Measurements from ENCODE around the gene SLC12A9. TPM values are rescaled to one million over a fixed set of nuclear protein-coding genes. Genes with fewer than 3 reads are reported as not detected.
"Not testable (repeated sequence)": the region's sequence is repeated elsewhere in the genome, so short reads cannot be mapped to it uniquely, and the experiment has no call there.

SLC12A9 gene
- polyA plus RNA-seq, 1 donor, result 23.5 TPM

DNA sequence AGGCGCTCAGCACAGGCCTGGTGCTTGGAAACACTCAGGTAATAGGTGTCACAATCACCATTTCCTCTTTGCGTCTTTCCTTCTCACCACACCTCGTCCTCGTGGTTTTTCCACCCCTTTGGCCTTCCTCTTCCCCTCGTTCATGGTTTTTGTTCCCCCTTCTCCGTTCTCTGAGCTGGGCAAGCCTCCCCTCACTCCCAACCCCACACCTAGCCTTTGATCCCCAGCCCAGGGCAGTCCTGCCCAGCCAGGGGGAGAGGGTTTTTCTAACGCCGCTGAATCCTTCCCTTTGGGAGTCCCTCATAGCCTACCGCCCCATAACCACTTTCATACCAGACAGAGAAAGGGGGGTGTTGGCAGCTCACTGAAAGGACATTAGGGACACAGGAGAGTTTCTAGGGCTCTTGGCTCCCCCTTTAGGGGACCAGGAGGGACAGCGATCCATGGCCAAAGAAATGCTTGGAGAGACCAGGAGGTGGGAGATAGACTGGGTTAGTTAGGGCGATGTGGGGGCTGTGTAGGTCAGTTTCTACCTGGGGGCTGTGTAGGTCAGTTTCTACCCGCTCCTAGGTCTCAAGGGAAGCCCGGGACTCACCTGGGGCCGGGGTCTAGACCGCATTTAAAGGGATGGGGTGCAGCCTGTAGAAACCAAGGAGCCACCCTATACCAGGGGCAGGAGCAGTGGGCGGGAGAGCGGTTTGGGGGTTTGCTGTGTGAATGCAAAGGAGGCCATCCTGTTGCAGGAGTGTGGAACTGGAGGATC is 26.6 kb upstream of the SLC12A9 start:
- no peak for DNase-seq

DNA sequence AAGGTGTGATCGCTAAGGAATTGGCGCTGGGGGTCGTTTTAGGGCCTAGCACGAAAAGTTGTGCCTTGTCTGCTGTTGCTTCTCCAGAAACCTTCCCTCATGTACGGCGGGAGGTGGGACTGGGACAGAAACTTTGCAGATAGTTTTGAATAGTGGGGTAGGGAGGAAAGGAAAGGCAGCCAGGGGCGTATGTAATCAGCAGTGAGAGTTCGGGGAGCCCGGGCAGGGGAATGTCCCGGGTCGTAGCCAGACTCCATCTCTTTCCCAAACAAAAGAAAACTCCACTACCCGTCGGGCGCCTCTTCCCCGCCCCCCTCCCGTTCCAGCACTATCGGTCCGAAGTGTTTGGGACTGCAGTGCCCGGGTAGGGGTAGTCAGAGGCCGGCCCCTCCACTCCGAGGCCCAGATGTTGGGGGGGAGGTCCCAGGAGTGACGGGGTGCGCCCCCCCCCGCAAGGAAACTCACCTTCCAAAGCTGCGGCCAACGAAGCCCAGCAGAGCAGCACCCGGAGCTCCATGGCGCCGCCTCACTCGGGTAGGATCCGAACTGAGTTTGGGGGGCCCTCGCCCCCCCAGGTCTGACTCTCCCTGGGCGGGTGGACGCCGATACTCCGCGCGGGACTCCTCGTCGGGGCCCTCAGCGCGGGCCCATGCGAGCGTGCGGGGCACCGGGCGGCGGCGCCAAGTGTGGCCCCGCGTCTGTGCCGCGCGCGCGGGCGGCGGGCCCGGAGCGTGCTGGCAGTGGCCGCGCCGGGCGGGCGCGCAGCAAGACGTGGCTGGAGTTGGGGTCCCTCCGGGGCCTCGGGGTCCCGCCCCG is 25.8 kb upstream of the SLC12A9 start:
- peak; percentile 40 for DNase-seq

DNA sequence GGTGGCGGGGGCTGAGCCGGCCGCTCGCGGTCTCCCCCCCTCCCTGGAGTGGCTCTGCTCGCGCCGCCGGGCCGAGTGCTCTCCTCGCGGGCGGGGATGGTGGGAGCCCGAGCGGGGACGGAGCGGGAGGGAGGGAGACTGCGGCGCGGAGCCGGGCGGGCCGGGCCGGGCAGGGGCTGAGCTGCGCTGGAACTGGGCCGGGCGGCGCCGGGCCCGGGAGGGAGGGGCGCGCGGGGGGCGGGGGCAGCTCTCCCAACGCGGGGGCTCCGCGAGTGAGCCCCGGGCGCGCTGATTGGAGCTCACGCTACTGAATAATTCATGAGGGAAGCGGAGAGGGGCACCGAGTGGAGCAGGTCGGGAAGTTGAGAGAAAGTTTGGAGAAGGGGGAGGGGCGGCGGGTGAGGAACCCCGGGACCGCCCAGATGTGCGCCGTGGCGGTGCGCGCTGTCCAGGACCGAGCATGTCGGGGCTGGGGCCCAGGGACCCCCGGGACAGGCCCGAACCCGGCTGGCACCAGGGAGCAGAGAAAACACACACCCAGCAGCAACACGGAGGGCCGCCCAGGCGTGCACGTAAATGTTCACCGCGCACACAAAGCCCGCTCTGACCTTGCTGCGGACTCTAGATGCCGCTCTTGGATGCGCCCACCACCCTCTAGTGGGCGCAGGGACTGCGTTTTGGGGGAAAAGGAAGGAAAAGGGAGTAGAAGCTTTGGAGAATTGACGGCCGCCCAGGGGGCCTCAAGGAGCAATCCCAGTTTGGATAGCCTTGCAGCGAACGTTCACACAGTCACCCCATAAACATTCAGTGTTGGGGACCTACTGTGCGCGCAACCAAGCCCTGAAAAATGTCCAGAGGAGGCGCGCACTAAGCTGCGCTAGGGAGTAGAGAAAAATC is 24.9 kb upstream of the SLC12A9 start, which contains the start of gene EPHB4:
TSS of gene EPHB4 (minus strand) at position 194 of the 897 bp plus-strand sequence. CDS start 493 bp downstream, outside the sequence.
- peak; percentile 92 for DNase-seq

DNA sequence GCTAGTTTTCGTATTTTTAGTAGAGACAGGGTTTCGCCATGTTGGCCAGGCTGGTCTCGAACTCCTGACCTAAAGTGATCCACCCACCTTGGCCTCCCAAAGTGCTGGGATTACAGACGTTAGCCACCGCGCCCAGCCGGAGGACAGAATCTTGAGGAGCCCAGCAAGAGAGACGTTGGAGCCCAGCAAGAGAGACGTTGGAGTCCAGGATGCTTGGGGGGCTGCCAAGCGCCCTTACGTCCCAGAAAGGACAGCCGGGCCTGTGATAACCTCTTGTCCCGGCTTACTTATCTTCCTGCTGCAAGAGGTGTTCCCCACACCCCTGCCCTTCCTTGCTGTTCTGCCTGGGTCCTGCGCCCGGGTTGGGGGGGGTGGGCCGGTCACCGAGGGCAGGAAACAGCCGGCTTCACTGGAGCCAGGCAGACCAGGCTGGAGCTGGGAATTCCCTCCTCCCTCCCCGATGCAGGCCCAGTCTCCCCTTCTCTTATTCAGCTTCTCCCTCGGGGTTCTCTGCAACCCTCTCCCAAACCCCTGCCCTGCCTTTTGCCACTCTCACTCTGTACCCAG is 23.3 kb upstream of the SLC12A9 start:
- peak; percentile 46 for DNase-seq

DNA sequence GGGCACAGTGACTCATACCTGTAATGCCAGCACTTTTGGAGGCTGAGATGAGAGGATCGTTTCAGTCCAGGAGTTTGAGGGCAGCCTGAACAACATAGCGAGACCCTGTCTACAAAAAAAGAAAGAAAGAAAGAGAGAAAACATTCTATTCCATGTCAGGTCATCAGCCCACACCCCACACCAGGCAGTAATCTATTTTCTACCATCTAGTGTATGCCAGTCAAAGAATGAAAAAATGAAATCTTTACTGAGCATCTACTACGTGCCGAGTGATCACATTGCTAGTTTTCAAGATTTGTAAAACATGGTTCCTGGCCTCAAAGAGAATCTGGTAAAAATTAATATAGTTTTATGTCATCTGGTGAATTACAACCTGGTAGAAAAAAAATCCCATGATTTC is 22.1 kb upstream of the SLC12A9 start:
- no peak for DNase-seq

- no peak for DNase-seq
Measured at GRCh38 chr7:100832281-100832633, 20.3 kb upstream of the SLC12A9 start.

DNA sequence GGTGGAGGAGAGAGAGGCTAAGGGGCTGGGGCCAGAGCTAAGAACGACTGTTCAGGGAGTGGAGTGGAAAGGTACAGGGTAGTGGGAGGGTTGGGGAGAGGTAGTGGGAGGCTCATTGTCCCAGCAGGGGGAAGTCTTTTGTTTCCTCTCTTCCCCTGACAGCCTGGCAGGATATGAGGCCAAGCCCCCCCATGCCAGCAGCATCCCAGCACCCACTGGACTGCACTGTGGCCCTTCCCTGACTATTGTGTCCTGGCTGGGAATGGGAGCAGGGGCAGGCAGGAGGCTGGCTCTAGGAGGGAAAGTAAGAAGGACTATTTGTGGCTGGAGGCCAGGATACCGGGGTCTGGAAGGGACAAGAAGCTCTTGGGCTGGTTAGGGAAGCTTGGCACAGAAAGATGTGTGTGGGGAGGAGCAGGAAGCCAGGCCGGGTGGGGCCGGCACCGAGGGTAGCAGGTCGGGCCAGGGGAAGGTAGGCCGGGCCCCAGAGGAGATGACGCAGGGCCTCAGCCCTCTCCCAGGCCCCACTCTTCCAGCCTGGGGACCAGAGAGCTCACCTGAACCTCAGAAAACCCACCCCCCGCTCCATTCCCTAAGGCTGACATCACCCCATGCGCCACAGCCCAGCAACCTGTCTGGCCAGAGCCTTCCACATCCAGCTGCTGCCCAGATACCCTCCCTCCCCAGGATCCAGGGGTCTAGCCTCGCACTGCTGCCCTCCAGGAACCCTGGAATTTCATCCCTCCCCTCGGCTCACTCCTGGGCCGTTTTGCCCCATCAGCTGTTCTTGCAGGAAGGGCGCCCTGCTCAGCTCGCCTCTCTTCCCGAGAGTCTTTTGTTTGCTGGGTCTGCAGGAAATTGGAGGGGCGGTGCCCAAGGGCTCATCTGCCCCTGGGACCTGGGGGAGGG is 16.4 kb upstream of the SLC12A9 start:
- DNase-seq, result no peak

DNA sequence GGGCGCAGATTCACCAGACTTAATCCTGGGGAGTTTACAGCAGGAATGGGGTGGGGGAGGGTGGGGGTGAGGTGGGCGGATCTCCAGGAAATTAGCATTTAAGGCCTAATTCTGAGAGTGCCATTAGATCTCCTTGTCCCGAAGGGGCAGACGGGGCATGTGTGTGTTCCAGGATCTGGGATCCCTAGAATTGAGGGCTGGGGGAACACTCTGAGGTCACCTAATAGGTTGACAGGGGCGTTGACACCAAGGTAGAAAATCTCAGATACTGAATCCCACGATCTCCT is 15.8 kb upstream of the SLC12A9 start:
- no peak for DNase-seq

DNA sequence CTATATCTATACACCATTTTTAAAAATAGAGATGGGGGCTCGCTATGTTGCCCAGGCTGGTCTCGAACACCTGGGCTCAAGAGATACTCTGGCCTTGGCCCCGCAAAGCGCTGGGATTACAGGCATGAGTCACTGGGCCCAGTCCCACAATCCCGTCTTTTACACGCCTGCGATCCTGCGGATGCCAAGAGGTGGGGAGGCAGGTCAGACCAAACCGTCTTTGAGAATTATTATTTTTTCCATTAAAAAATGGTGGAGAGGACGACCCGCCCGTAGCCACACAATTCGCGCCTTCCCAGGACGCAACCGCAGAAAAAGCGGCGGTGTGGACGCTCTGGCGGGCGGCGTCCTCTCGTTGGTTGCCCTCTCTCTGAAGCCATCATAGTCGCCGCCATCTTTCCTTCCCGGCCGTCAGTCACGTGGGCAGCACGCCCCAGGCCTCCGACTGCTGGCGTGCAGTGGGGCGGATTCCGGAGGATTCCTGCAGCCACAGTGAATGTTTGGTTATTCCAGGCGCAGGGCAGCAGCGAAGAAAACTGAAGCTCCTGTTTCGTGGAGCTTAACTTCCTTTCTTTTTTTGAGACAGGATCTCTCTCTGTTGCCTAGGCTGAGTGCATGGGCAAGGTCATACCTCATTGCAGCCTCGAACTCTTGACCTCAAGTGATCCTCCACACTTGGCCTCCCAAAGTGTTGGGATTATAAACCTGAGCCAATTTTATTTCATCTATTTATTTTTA is 15.2 kb upstream of the SLC12A9 start:
- peak; percentile 95 for DNase-seq

DNA sequence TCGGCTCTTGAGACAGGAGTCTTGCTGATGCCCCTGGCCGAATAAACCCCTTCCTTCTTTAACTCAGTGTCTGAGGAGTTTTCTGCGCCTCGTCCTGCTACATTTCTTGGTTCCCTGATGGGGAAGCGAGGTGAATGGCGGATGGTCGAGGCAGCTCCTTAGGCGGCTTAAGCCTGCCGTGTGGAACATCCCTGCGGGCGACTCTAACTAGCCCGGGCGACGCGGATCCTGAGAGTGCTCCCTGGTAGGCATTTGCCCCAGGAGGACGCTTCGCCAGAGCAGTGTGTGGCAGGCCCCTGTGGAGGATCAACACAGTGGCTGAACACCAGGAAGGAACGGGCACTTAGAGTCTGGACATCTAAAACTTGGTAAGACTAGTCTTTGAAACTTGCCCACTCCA is 13.2 kb upstream of the SLC12A9 start:
- DNase-seq, result no peak

- no peak for DNase-seq
Measured at GRCh38 chr7:100840470-100841100, 11.9 kb upstream of the SLC12A9 start.

GRCh38 chr7:100847360-100847759 is 5.2 kb upstream of the SLC12A9 start:
- no peak for DNase-seq

DNA sequence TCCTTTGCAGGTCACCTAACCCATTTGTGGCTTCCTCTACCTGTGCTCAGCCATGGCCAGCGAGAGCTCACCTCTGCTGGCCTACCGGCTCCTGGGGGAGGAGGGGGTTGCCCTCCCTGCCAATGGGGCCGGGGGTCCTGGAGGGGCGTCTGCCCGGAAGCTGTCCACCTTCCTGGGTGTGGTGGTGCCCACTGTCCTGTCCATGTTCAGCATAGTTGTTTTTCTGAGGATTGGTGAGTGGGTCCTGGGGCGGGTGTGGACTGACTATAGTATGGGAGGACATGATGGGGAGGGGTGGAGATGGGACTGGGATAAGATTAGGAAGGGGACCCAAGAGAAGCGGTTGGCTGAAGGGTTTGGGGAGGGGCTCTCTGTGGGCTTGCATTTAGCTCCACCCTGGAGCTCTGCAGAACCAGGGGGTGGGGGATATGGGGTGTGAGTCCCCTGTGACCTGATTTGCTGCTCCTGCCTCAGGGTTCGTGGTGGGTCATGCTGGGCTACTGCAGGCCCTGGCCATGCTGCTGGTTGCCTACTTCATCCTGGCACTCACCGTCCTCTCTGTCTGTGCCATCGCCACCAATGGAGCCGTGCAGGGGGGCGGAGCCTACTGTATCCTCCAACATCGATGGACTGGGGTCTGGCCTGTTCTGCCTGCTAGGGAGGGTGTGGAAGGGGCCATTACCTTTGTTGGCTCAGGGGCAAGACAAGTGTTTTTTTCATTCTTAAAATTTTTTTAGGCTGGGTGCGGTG is 1.8 kb downstream of the SLC12A9 start:
- no peak for DNase-seq

DNA sequence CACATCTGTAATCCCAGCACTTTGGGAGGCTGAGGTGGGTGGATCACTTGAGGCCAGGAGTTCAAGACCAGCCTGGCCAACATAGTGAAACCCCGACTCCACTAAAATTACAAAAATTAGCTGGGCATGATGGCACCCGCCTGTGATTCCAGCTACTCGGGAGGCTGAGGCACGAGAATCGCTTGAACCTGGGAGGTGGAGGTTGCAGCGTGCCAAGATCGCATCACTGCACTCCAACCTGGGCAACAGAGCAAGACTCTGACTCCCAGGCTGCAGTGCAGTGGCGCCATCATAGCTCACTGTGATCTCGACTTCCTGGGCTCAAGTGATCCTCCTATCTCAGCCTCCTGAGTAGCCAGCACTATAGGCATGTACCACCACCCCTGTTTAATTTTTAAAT is 2.4 kb downstream of the SLC12A9 start:
- DNase-seq, result not testable (repeated sequence)

DNA sequence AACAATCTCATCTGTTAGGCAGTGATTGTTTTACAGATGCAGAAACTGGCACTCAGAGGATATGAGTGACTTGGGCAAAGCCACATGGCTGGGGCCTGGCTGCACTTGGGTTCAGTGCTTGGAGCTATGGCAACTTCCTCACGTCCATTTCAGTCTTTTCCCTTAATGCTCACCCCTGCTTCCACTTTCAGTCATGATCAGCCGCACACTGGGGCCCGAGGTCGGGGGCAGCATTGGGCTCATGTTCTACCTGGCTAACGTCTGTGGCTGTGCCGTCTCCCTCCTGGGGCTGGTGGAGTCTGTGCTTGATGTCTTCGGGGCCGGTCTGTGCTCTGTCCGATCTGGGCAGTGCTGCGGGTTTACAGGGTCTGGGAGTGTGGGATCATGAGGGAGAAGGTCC is 3.0 kb downstream of the SLC12A9 start:
- no peak for DNase-seq

DNA sequence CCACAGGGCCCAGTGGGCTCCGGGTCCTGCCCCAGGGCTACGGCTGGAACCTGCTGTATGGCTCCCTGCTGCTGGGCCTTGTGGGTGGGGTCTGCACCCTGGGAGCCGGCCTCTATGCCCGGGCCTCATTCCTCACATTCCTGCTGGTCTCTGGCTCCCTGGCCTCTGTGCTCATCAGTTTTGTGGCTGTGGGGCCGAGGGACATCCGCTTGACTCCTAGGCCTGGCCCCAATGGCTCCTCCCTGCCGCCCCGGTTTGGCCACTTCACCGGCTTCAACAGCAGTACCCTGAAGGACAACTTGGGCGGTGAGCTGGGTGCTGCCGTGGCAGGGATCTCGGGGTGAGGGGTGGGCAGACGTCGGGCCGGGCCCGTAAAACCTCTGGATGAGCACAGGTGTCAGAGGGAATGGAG is 4.4 kb downstream of the SLC12A9 start:
- no peak for DNase-seq

DNA sequence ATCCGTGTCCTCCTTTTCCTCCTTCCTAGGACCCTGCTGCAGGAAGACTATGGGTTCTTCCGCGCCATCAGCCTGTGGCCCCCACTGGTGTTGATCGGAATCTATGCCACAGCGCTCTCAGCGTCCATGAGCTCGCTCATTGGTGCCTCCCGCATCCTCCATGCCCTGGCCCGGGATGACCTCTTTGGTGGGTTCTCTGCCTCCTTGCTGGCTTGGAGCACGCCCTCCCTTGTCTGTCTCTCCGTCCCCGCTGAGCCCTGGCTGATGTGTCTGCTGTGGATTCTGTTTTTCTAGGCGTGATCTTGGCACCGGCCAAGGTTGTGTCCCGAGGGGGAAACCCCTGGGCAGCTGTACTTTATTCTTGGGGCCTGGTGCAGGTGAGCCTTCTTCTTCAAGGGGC is 7.3 kb downstream of the SLC12A9 start:
- DNase-seq, result no peak

- DNase-seq, result no peak
Measured at GRCh38 chr7:100860702-100861615, 8.4 kb downstream of the SLC12A9 start.

- DNase-seq, result no peak
Measured at GRCh38 chr7:100861616-100861985, 9.1 kb downstream of the SLC12A9 start.
